GM18520 (cell line): ENCODE data around the gene CACNA1C.

ENCODE experiments used
- ATAC-seq: cut with Tn5 transposase; IDR thresholded peaks from one replicate; pipeline ENCODE4 v1.9.1; 2021; ENCODE audit not compliant: unreplicated experiment

Gene CACNA1C

GRCh38 chr12:2648406-2648805, 595.6 kb downstream of the CACNA1C start:
- no peak for ATAC-seq

- no peak for ATAC-seq
Observed at GRCh38 chr12:2649201-2650030, 596.6 kb downstream of the CACNA1C start.

GRCh38 chr12:2650261-2651067, 597.7 kb downstream of the CACNA1C start:
- ATAC-seq, result no peak

GRCh38 chr12:2651068-2651965, 598.5 kb downstream of the CACNA1C start:
- no peak for ATAC-seq

GRCh38 chr12:2652011-2652400, 599.2 kb downstream of the CACNA1C start:
- ATAC-seq, result no peak

- ATAC-seq, result no peak
Observed at GRCh38 chr12:2652401-2653081, 599.8 kb downstream of the CACNA1C start.

- ATAC-seq, result no peak
Observed at GRCh38 chr12:2653461-2653965, 600.7 kb downstream of the CACNA1C start.

- ATAC-seq, result no peak
Observed at GRCh38 chr12:2654311-2654710, 601.5 kb downstream of the CACNA1C start.

- no peak for ATAC-seq
Observed at GRCh38 chr12:2654741-2655140, 602.0 kb downstream of the CACNA1C start.

- ATAC-seq, result no peak
Observed at GRCh38 chr12:2662524-2662923, 609.7 kb downstream of the CACNA1C start.

GRCh38 chr12:2664721-2665577, 612.2 kb downstream of the CACNA1C start:
- ATAC-seq, result no peak

- ATAC-seq, result no peak
Observed at GRCh38 chr12:2666411-2666810, 613.6 kb downstream of the CACNA1C start.

- no peak for ATAC-seq
Observed at GRCh38 chr12:2666846-2667245, 614.1 kb downstream of the CACNA1C start.

GRCh38 chr12:2667716-2668440, 615.1 kb downstream of the CACNA1C start:
- ATAC-seq, result no peak

GRCh38 chr12:2668816-2669215, 616.0 kb downstream of the CACNA1C start:
- no peak for ATAC-seq

GRCh38 chr12:2669560-2669959, 616.8 kb downstream of the CACNA1C start:
- no peak for ATAC-seq

- ATAC-seq, result no peak
Observed at GRCh38 chr12:2672863-2673262, 620.1 kb downstream of the CACNA1C start.

GRCh38 chr12:2673966-2674810, 621.4 kb downstream of the CACNA1C start:
- no peak for ATAC-seq
